ENCODE measurements around the gene CSRP1. TPM values are rescaled to one million over a fixed set of nuclear protein-coding genes. Genes with fewer than 3 reads are reported as not detected.

CSRP1 gene
- total RNA-seq, 6 experiments from 2014 or later, result 54.9 to 158 (median 87.0) TPM

DNA sequence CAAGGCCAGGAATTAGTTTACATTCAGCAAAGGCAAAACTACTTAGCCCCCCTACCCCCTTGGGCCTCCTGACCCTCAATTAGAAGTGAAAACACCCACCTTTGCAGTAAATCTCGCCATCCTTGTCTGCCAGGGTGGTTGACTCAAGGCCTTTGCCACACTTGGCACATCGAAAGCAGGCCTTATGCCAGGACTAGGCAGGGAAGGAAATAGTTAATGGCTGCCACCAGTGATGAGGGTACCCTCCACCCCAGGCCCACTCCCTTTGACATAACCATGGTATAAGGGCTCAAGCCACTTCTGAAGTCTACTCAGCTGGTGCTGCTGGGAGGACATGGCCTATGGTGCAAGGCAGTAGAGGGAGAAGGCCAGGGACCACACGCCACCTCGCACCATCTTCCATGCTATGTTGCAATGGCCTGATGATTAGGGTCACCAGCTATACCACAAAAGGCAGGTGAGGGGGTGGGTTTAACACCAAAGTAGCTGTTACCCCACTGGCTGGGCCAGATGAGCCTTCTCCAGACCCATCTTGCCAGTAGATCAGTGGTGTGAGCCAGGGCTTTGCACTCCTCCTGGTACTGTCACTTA, 21.6 kb downstream of the CSRP1 start:
- intact Hi-C loops (cut with DNase I), result no loop called here
- no peak for TF ChIP-seq POLR2A (IDR thresholded peaks at IDR 0.05)
- no peak for TF ChIP-seq CTCF (IDR thresholded peaks at IDR 0.05)
- Histone ChIP-seq H3K36me3 (peaks cover 0 to 55% (median 12%) of the 10 kb centered on the region in 4 donors), H3K4me1 (peaks cover 0 to 40% (median 14%) of the 10 kb centered on the region in 4 donors), H3K27me3 (no peaks in the 10 kb centered on the region), H3K4me3 (no peak overlapping the region), H3K27ac (no peak overlapping the region), H3K9me3 (no peaks in the 10 kb centered on the region)
- ATAC-seq (no peak), DNase-seq (no peak)
- WGBS (ENCODE audit: insufficient coverage, low coverage, low lambda C conversion rate, missing lambda C conversion rate), result 71% methylated on average over 4 of the region's 4 CpGs

- H3K4me3 ChIP-seq, result no peak overlapping the region
- H3K27me3 ChIP-seq, result no peaks in the 10 kb centered on the region
- H3K27ac ChIP-seq, result no peak overlapping the region
- TF ChIP-seq CTCF (IDR thresholded peaks at IDR 0.05) (no peak), POLR2A (IDR thresholded peaks at IDR 0.05) (no peak)
- ATAC-seq, result no peak
- intact Hi-C loops (cut with DNase I), result loop anchor here in 1 of 2 donors (5.0 kb wide), 1 partner anchor 34 kb away; no protein-coding TSS in a partner anchor
- WGBS (ENCODE audit: insufficient coverage, low coverage, low lambda C conversion rate, missing lambda C conversion rate), result 75% methylated on average over 1 of the region's 4 CpGs
- H3K9me3 ChIP-seq, result no peaks in the 10 kb centered on the region
- H3K4me1 ChIP-seq, result peaks cover 0 to 23% (median 9%) of the 10 kb centered on the region in 4 donors
- no peak for DNase-seq
- peaks cover 0 to 51% (median 12%) of the 10 kb centered on the region in 4 donors for H3K36me3 ChIP-seq
Measured at GRCh38 chr1:201483373-201483949, 23.5 kb downstream of the CSRP1 start.

DNA sequence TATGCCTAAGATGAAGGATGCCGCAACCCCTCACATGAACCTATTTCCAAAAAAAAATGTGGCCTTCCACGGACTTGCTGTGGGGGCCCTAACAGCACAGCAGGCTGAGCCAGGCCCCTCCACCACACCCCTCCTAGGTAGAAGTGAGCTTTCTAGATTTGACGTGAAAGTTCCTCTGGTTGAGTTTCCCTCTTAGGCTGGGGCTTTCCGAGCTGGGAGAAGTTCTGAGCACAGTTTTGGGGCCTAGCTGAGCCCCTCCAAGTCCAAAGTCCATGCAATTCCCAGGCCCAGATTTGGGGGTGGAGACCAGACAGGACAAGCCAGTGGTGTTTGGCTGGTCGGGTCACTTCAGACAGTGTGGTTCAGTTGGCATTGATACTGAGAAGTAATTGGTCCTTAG, 24.2 kb downstream of the CSRP1 start:
- peaks cover 0 to 23% (median 9%) of the 10 kb centered on the region in 4 donors for H3K4me1 ChIP-seq
- no peak overlapping the region for H3K4me3 ChIP-seq
- ATAC-seq (no peak), DNase-seq (no peak)
- H3K27me3 ChIP-seq, result no peaks in the 10 kb centered on the region
- intact Hi-C loops (cut with DNase I), result loop anchor here in 1 of 2 donors (5.0 kb wide), 1 partner anchor 35 kb away; no protein-coding TSS in a partner anchor
- no peak for TF ChIP-seq CTCF (IDR thresholded peaks at IDR 0.05)
- no peak overlapping the region for H3K27ac ChIP-seq
- peaks cover 0 to 44% (median 12%) of the 10 kb centered on the region in 4 donors for H3K36me3 ChIP-seq
- no peaks in the 10 kb centered on the region for H3K9me3 ChIP-seq
- WGBS (ENCODE audit: insufficient coverage, low coverage, low lambda C conversion rate, missing lambda C conversion rate), result 62% methylated on average over 5 of the region's 5 CpGs

DNA sequence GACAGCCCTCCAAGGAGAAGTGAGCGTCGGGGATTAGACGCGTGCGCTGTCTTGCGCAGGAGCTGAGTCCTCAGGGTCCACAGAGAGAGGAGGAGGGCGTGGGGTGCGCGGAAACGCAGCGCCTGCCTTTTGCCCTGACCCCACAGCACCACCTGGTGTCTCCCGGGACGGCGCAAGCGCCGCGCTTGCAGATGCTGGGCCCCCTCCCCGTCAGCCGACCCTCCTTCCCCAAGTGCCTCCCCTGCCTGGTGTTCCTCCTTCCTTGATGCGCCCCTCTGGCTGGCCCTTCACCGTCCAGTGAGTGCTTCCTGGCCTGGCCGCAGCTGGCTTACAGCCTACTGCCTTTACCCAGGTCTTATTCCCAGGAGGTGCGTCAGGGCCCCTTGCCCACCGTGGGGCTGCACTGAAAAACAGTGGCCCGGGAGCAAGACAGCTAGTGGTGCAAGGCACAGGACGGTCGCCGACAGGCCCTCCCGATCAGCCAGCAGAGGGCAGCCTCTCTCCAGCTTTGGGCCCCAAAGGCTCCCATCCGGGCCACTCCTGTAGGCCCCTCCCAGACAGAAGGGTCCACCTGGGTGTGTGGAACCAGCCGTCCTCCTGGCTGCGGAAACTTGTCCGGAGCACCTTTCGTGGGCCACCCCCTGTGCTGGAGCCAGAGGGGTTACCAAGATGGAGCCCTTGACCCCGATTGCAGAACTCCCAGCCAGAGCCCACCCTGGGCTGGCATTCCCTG, 25.0 kb downstream of the CSRP1 start:
- 25% methylated on average over 4 of the region's 35 CpGs for WGBS (ENCODE audit: insufficient coverage, low coverage, low lambda C conversion rate, missing lambda C conversion rate)
- no peak overlapping the region for H3K27ac ChIP-seq
- H3K4me1 ChIP-seq, result peaks cover 0 to 23% (median 9%) of the 10 kb centered on the region in 4 donors
- peak; percentile 89 to 96 (median 96) for TF ChIP-seq CTCF (IDR thresholded peaks at IDR 0.05)
- peak; percentile 9 for TF ChIP-seq POLR2A (IDR thresholded peaks at IDR 0.05)
- no peaks in the 10 kb centered on the region for H3K9me3 ChIP-seq
- intact Hi-C loops (cut with DNase I), result loop anchor here in 1 of 2 donors (5.0 kb wide), 1 partner anchor 35 kb away; no protein-coding TSS in a partner anchor
- peaks cover 0 to 36% (median 10%) of the 10 kb centered on the region in 4 donors for H3K36me3 ChIP-seq
- H3K4me3 ChIP-seq, result peak overlapping the region in 1 of 3 donors; percentile 7
- H3K27me3 ChIP-seq, result no peaks in the 10 kb centered on the region
- ATAC-seq, result peak; percentile 82 to 89 (median 89)
- DNase-seq, result peak; percentile 86 to 89 (median 87)

Data from right lobe of liver (tissue), 6 donors.